Fibroblast of the conjunctiva (primary cell): ENCODE results near the gene ASTN1.

Source experiments
- DNase-seq: peaks from one replicate; pipeline ENCODE4 v3.0.0-alpha.2; 2010; ENCODE audit warnings: low read depth

The ASTN1 gene

GRCh38 chr1:176877557-176877956 lies 287.0 kb downstream of the ASTN1 start:
- DNase-seq = no peak

- no peak for DNase-seq
Observed at GRCh38 chr1:176876966-176877515, 287.5 kb downstream of the ASTN1 start.

- no peak for DNase-seq
Observed at GRCh38 chr1:176869577-176869976, 294.9 kb downstream of the ASTN1 start.

GRCh38 chr1:176866011-176866714 lies 298.3 kb downstream of the ASTN1 start:
- no peak for DNase-seq

GRCh38 chr1:176864211-176864610 lies 300.3 kb downstream of the ASTN1 start:
- no peak for DNase-seq

GRCh38 chr1:176863613-176864012 lies 300.9 kb downstream of the ASTN1 start:
- DNase-seq = no peak

- no peak for DNase-seq
Observed at GRCh38 chr1:176858433-176858916, 306.0 kb downstream of the ASTN1 start.

GRCh38 chr1:176857632-176858031 lies 306.9 kb downstream of the ASTN1 start:
- DNase-seq = no peak

- no peak for DNase-seq
Observed at GRCh38 chr1:176854758-176855745, 309.5 kb downstream of the ASTN1 start.

- DNase-seq = no peak
Observed at GRCh38 chr1:176854121-176854520, 310.4 kb downstream of the ASTN1 start.

GRCh38 chr1:176853503-176853902 lies 311.0 kb downstream of the ASTN1 start:
- no peak for DNase-seq

- no peak for DNase-seq
Observed at GRCh38 chr1:176852124-176852523, 312.4 kb downstream of the ASTN1 start.

- DNase-seq = no peak
Observed at GRCh38 chr1:176850871-176851270, 313.6 kb downstream of the ASTN1 start.

GRCh38 chr1:176849281-176849680 lies 315.2 kb downstream of the ASTN1 start:
- DNase-seq = no peak

GRCh38 chr1:176847052-176847451 lies 317.5 kb downstream of the ASTN1 start:
- DNase-seq = no peak

GRCh38 chr1:176843352-176844297 lies 320.9 kb downstream of the ASTN1 start:
- DNase-seq = peak; percentile 42

GRCh38 chr1:176841238-176841637 lies 323.3 kb downstream of the ASTN1 start:
- no peak for DNase-seq

- no peak for DNase-seq
Observed at GRCh38 chr1:176839216-176839615, 325.3 kb downstream of the ASTN1 start.

GRCh38 chr1:176838276-176838995 lies 326.1 kb downstream of the ASTN1 start:
- no peak for DNase-seq

- DNase-seq = no peak
Observed at GRCh38 chr1:176837708-176838107, 326.8 kb downstream of the ASTN1 start.

GRCh38 chr1:176831150-176831549 lies 333.4 kb downstream of the ASTN1 start:
- DNase-seq = no peak
